Activated naive CD4-positive, alpha-beta T cell treated with anti-CD3 and anti-CD28 coated beads for 36 hours (primary cell): Measurements from ENCODE around the gene TEX36. TPM values are rescaled to one million over a fixed set of nuclear protein-coding genes. Genes with fewer than 3 reads are reported as not detected.
"Not testable (repeated sequence)": the region's sequence is repeated elsewhere in the genome, so short reads cannot be mapped to it uniquely, and the experiment has no call there.

ENCODE experiments used
- CTCF ChIA-PET: fragments of 350-600 bp; sonication (Branson Sonifier 250); formaldehyde crosslinking; loops from one replicate; lab custom pipeline; 2021; ENCODE audit warnings: antibody characterized with exemption; lab: Charles Lee
- DNase-seq: peaks from one replicate; pipeline ENCODE4 v3.0.0-alpha.2; 2020
- H3K27ac Mint-ChIP-seq: one replicate; pipeline ENCODE4 v1.8.0; 2021; ENCODE audit warnings: mild to moderate bottlenecking, mixed read lengths
- H3K27me3 Mint-ChIP-seq: one replicate; pipeline ENCODE4 v1.8.0; 2021; ENCODE audit warnings: low read depth, mixed read lengths
- H3K36me3 Mint-ChIP-seq: one replicate; pipeline ENCODE4 v1.8.0; 2021; ENCODE audit warnings: low read depth, mixed read lengths
- H3K4me1 Mint-ChIP-seq: one replicate; pipeline ENCODE4 v1.8.0; 2021; ENCODE audit warnings: low read depth, mixed read lengths
- H3K4me3 Mint-ChIP-seq: one replicate; pipeline ENCODE4 v1.8.0; 2021; ENCODE audit warnings: mild to moderate bottlenecking, moderate library complexity, mixed read lengths
- H3K9me3 Mint-ChIP-seq: one replicate; pipeline ENCODE4 v1.8.0; 2021; ENCODE audit warnings: mixed read lengths
- intact Hi-C: fragments of 100-400 bp; cut with micrococcal nuclease; formaldehyde crosslinking; loops from one replicate; pipeline ENCODE4 v1.15.1; 2023
- total RNA-seq, 2 experiments: library from RNA; stranded (reverse); gene quantifications; one replicate each; pipeline ENCODE4 v1.2.3, GENCODE V29; 2021

Gene TEX36
- total RNA-seq: not detected

- intact Hi-C loops: no loop called here
- no peak for DNase-seq
- no peak within 1 kb of the TSS for H3K27ac Mint-ChIP-seq
- H3K4me3 Mint-ChIP-seq: no peak within 1 kb of the TSS
- CTCF ChIA-PET: no interaction called here
- H3K36me3 Mint-ChIP-seq: no peaks in the 10 kb centered on the region
- peaks cover 22% of the 10 kb centered on the region for H3K27me3 Mint-ChIP-seq
- no peaks in the 10 kb centered on the region for H3K4me1 Mint-ChIP-seq
- peaks cover 2% of the 10 kb centered on the region for H3K9me3 Mint-ChIP-seq
Observed at GRCh38 chr10:125683063-125683462, at the start of gene TEX36. Gene TEX36 (minus strand): TSS chr10:125683163. CDS start chr10:125682989, 174 bp downstream.

GRCh38 chr10:125727436-125727835 is 44.5 kb upstream of the TEX36 start:
- Mint-ChIP-seq H3K27me3 (no peaks in the 10 kb centered on the region), H3K4me3 (no peak overlapping the region), H3K4me1 (peaks cover 5% of the 10 kb centered on the region), H3K36me3 (peaks cover 46% of the 10 kb centered on the region), H3K9me3 (no peaks in the 10 kb centered on the region), H3K27ac (no peak overlapping the region)
- no peak for DNase-seq
- intact Hi-C loops: no loop called here
- CTCF ChIA-PET: no interaction called here

- no peak overlapping the region for H3K4me3 Mint-ChIP-seq
- no peaks in the 10 kb centered on the region for H3K27me3 Mint-ChIP-seq
- no peak for DNase-seq
- H3K27ac Mint-ChIP-seq: no peak overlapping the region
- H3K36me3 Mint-ChIP-seq: peaks cover 43% of the 10 kb centered on the region
- CTCF ChIA-PET: no interaction called here
- peaks cover 8% of the 10 kb centered on the region for H3K4me1 Mint-ChIP-seq
- no peaks in the 10 kb centered on the region for H3K9me3 Mint-ChIP-seq
- intact Hi-C loops: no loop called here
Observed at GRCh38 chr10:125726914-125727313, 44.0 kb upstream of the TEX36 start.

GRCh38 chr10:125722811-125723210 is 39.8 kb upstream of the TEX36 start:
- intact Hi-C loops: no loop called here
- peaks cover 30% of the 10 kb centered on the region for H3K4me1 Mint-ChIP-seq
- no peak overlapping the region for H3K27ac Mint-ChIP-seq
- H3K36me3 Mint-ChIP-seq: peaks cover 31% of the 10 kb centered on the region
- no peak overlapping the region for H3K4me3 Mint-ChIP-seq
- CTCF ChIA-PET: interaction anchor here (0.7 kb wide), 1 partner anchor 205 kb away, joined by 4 read pairs; no protein-coding TSS in a partner anchor
- no peaks in the 10 kb centered on the region for H3K27me3 Mint-ChIP-seq
- H3K9me3 Mint-ChIP-seq: peaks cover 1% of the 10 kb centered on the region
- no peak for DNase-seq

- CTCF ChIA-PET: interaction anchor here (0.7 kb wide), 1 partner anchor 20 kb away, joined by 3 read pairs; no protein-coding TSS in a partner anchor
Observed at GRCh38 chr10:125721035-125721434, 38.1 kb upstream of the TEX36 start.

GRCh38 chr10:125720002-125720382 is 37.0 kb upstream of the TEX36 start:
- DNase-seq: peak; percentile 23
- Mint-ChIP-seq H3K27me3 (no peaks in the 10 kb centered on the region), H3K4me3 (peak overlapping the region; percentile 88), H3K9me3 (peaks cover 5% of the 10 kb centered on the region), H3K36me3 (peaks cover 26% of the 10 kb centered on the region), H3K4me1 (peaks cover 30% of the 10 kb centered on the region), H3K27ac (peak overlapping the region; percentile 98)
- CTCF ChIA-PET: interaction anchor here (0.6 kb wide), 1 partner anchor 114 kb away, joined by 3 read pairs; no protein-coding TSS in a partner anchor
- intact Hi-C loops: no loop called here

More at GRCh38 chr10:125721035-125721434, 38.1 kb upstream of the TEX36 start:
- Mint-ChIP-seq H3K27me3 (no peaks in the 10 kb centered on the region), H3K4me1 (peaks cover 30% of the 10 kb centered on the region), H3K36me3 (peaks cover 31% of the 10 kb centered on the region), H3K27ac (no peak overlapping the region), H3K4me3 (peak overlapping the region; percentile 56), H3K9me3 (peaks cover 1% of the 10 kb centered on the region)
- intact Hi-C loops: no loop called here
- DNase-seq: no peak

GRCh38 chr10:125719173-125720001 is 36.4 kb upstream of the TEX36 start, which contains the start of gene EDRF1:
Gene EDRF1 (plus strand): TSS chr10:125719709. CDS start chr10:125719808, 99 bp downstream.
- Mint-ChIP-seq H3K4me1 (peaks cover 30% of the 10 kb centered on the region), H3K4me3 (peak within 1 kb of the TSS; percentile 88), H3K36me3 (peaks cover 20% of the 10 kb centered on the region), H3K27me3 (no peaks in the 10 kb centered on the region), H3K27ac (peak within 1 kb of the TSS; percentile 98), H3K9me3 (peaks cover 6% of the 10 kb centered on the region)
- DNase-seq: peak; percentile 99
- CTCF ChIA-PET: interaction anchor here (0.5 to 0.6 kb wide), 2 partner anchors 113 to 1066 kb away, joined by 3 read pairs; no protein-coding TSS in a partner anchor
- intact Hi-C loops: loop anchor here (1.0 to 5.0 kb wide), 6 partner anchors 104 to 1302 kb away; partner anchors contain the start of genes BCCIP, FANK1, LHPP and OAT

- CTCF ChIA-PET: interaction anchor here (0.5 kb wide), 1 partner anchor 11 kb away, joined by 3 read pairs; no protein-coding TSS in a partner anchor
- peaks cover 26% of the 10 kb centered on the region for H3K9me3 Mint-ChIP-seq
- H3K27ac Mint-ChIP-seq, H3K36me3 Mint-ChIP-seq, H3K4me1 Mint-ChIP-seq, H3K4me3 Mint-ChIP-seq, DNase-seq, H3K27me3 Mint-ChIP-seq: not testable (repeated sequence)
- intact Hi-C loops: loop anchor here (5.0 kb wide), 2 partner anchors 1252 to 1297 kb away; partner anchors contain the start of genes LHPP and OAT
Observed at GRCh38 chr10:125714728-125715127, 31.8 kb upstream of the TEX36 start.

- CTCF ChIA-PET: no interaction called here
- no peak for DNase-seq
- Mint-ChIP-seq H3K9me3 (peaks cover 25% of the 10 kb centered on the region), H3K27ac (no peak overlapping the region), H3K4me3 (no peak overlapping the region), H3K4me1 (no peaks in the 10 kb centered on the region), H3K36me3 (peaks cover 5% of the 10 kb centered on the region), H3K27me3 (peaks cover 11% of the 10 kb centered on the region)
- intact Hi-C loops: no loop called here
Observed at GRCh38 chr10:125711110-125711750, 28.3 kb upstream of the TEX36 start.

- no peak overlapping the region for H3K27ac Mint-ChIP-seq
Observed at GRCh38 chr10:125709553-125710474, 26.9 kb upstream of the TEX36 start.

GRCh38 chr10:125708971-125709503 is 26.1 kb upstream of the TEX36 start:
- H3K4me3 Mint-ChIP-seq: no peak overlapping the region
- H3K27me3 Mint-ChIP-seq: peaks cover 14% of the 10 kb centered on the region
- H3K36me3 Mint-ChIP-seq: peaks cover 3% of the 10 kb centered on the region
- no peak overlapping the region for H3K27ac Mint-ChIP-seq
- intact Hi-C loops: no loop called here
- no peaks in the 10 kb centered on the region for H3K4me1 Mint-ChIP-seq
- CTCF ChIA-PET: no interaction called here
- no peak for DNase-seq
- peaks cover 18% of the 10 kb centered on the region for H3K9me3 Mint-ChIP-seq

More at GRCh38 chr10:125709553-125710474, 26.9 kb upstream of the TEX36 start:
- H3K4me1 Mint-ChIP-seq: no peaks in the 10 kb centered on the region
- peaks cover 3% of the 10 kb centered on the region for H3K36me3 Mint-ChIP-seq
- peaks cover 14% of the 10 kb centered on the region for H3K27me3 Mint-ChIP-seq
- DNase-seq: no peak
- CTCF ChIA-PET: no interaction called here
- intact Hi-C loops: no loop called here
- peaks cover 21% of the 10 kb centered on the region for H3K9me3 Mint-ChIP-seq
- no peak overlapping the region for H3K4me3 Mint-ChIP-seq
